ENCODE results near the gene DAG1. TPM values are rescaled to one million over a fixed set of nuclear protein-coding genes. Genes with fewer than 3 reads are reported as not detected.

Gene DAG1
- total RNA-seq, 2 experiments from 2014 or later, result 15.0 to 18.3 TPM

DNA sequence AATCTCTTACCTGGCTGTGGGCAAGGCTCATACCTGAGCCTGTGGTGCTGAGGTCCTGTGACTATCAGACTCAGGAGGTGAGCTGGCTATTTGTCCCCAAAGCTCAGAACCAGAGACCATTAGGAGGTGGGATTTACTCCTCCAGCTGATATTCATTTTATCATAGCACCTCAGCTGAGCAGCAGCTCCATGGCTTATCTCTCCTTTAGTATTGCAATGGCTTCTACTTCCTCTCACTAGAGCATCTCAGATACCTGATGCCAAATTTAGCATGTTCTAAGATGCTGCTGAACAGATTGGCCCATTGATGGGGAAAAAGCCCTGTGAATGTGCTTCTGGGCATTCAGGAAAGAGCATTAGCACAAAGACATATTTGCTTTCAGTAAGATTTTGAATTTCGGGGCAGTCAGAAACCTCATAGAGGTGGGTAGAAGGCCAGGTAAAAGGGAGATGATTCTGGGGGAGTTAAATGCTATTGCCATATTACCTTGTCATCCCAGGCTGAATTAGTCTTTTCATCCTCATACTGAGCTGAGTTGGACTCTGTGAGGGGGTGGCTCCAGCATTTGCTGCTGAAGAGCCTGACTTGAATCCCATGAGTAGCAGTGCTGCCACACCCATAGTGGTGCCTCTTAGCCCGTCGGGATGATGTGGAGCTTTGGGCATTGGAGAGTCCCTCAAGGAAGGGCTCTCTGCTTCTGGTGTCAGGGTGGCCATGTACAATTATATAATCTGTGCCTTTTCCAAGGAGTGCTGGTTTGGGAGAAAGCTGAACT is 86.6 kb downstream of the DAG1 start:
- Mint-ChIP-seq H3K27ac (no peak overlapping the region), H3K4me3 (peak overlapping the region; percentile 51), H3K27me3 (peaks cover 83% of the 10 kb centered on the region), H3K9me3 (peaks cover 2% of the 10 kb centered on the region), H3K4me1 (ENCODE audit: low read depth) (peaks cover 17% of the 10 kb centered on the region), H3K36me3 (ENCODE audit: low read depth) (no peaks in the 10 kb centered on the region)
- intact Hi-C loops (cut with DNase I, micrococcal nuclease), result no loop called here
- CTCF ChIA-PET, result interaction anchor here (0.5 to 4.2 kb wide), 4 partner anchors 17 to 670 kb away, joined by 3 to 32 read pairs (median 4); no protein-coding TSS in a partner anchor
- no peak for DNase-seq
- POLR2A ChIA-PET, result interaction anchor here (0.6 kb wide), 1 partner anchor 751 kb away, joined by 3 read pairs; no protein-coding TSS in a partner anchor
- no peak overlapping the region for H3K4me3 ChIP-seq (ENCODE audit: low read length)
- H3K4me1 ChIP-seq (ENCODE audit: insufficient read depth, low read length), result peaks cover 25% of the 10 kb centered on the region
- H3K27ac ChIP-seq (ENCODE audit: low read depth in 1 of 2, low read length in 2 of 2), result no peak overlapping the region
- TF ChIP-seq, protein P1, sequence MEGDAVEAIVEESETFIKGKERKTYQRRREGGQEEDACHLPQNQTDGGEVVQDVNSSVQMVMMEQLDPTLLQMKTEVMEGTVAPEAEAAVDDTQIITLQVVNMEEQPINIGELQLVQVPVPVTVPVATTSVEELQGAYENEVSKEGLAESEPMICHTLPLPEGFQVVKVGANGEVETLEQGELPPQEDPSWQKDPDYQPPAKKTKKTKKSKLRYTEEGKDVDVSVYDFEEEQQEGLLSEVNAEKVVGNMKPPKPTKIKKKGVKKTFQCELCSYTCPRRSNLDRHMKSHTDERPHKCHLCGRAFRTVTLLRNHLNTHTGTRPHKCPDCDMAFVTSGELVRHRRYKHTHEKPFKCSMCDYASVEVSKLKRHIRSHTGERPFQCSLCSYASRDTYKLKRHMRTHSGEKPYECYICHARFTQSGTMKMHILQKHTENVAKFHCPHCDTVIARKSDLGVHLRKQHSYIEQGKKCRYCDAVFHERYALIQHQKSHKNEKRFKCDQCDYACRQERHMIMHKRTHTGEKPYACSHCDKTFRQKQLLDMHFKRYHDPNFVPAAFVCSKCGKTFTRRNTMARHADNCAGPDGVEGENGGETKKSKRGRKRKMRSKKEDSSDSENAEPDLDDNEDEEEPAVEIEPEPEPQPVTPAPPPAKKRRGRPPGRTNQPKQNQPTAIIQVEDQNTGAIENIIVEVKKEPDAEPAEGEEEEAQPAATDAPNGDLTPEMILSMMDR (IDR thresholded peaks at IDR 0.05), result no peak
- H3K27me3 ChIP-seq (ENCODE audit: control insufficient read depth in 1 of 2, insufficient read depth in 2 of 2, low read length in 2 of 2), result peaks cover 44% of the 10 kb centered on the region in 2 experiments
- ATAC-seq (ENCODE audit: poor library complexity), result no peak
- no peaks in the 10 kb centered on the region for H3K36me3 ChIP-seq (ENCODE audit: insufficient read depth, low read length)
- H3K9me3 ChIP-seq (ENCODE audit: control insufficient read depth in 1 of 2, insufficient read depth in 1 of 2, low read length in 2 of 2), result peaks cover 0 to 7% of the 10 kb centered on the region in 2 experiments

DNA sequence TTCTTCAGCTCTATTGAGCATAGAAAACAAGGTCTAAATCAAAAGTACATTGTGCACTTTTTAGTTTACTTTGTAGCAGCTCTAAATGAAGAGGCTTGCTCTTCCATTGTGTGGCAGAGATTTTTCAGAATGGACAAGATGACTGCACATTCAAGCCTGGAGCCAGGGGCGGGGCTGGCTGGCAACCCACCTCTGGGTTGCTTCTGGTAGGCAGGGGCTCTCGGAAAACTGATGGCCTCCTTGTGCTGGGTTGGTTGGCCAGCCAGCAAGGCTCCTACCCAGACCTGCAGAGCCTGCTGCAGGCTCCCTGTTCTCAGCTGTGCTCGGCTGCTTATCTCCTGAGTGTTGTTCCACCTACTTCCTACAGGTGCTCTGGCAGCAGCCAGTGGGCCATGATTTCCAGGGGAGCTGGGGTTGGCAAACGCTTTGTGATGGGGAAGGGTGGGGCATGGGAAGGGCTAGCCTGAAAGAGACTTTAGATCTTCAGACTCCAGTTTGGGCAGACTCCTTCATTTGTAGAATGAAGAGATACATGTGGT is 93.0 kb downstream of the DAG1 start:
- Histone ChIP-seq H3K4me3 (ENCODE audit: low read length) (no peak overlapping the region), H3K27me3 (ENCODE audit: control insufficient read depth in 1 of 2, insufficient read depth in 2 of 2, low read length in 2 of 2) (peaks cover 10 to 17% of the 10 kb centered on the region in 2 experiments), H3K27ac (ENCODE audit: low read depth in 1 of 2, low read length in 2 of 2) (no peak overlapping the region), H3K4me1 (ENCODE audit: insufficient read depth, low read length) (no peaks in the 10 kb centered on the region), H3K36me3 (ENCODE audit: insufficient read depth, low read length) (no peaks in the 10 kb centered on the region), H3K9me3 (ENCODE audit: control insufficient read depth in 1 of 2, insufficient read depth in 1 of 2, low read length in 2 of 2) (no peaks in the 10 kb centered on the region)
- POLR2A ChIA-PET, result no interaction called here
- no peak overlapping the region for H3K4me3 Mint-ChIP-seq
- no peak overlapping the region for H3K27ac Mint-ChIP-seq
- no peaks in the 10 kb centered on the region for H3K36me3 Mint-ChIP-seq (ENCODE audit: low read depth)
- peaks cover 52% of the 10 kb centered on the region for H3K27me3 Mint-ChIP-seq
- TF ChIP-seq, protein P1 (IDR thresholded peaks at IDR 0.05), result no peak
- ATAC-seq (ENCODE audit: poor library complexity) (no peak), DNase-seq (no peak)
- CTCF ChIA-PET, result interaction anchor here (0.7 kb wide), 1 partner anchor 23 kb away, joined by 4 read pairs; no protein-coding TSS in a partner anchor
- intact Hi-C loops (cut with DNase I, micrococcal nuclease), result no loop called here
- H3K4me1 Mint-ChIP-seq (ENCODE audit: low read depth), result no peaks in the 10 kb centered on the region
- H3K9me3 Mint-ChIP-seq, result no peaks in the 10 kb centered on the region

DNA sequence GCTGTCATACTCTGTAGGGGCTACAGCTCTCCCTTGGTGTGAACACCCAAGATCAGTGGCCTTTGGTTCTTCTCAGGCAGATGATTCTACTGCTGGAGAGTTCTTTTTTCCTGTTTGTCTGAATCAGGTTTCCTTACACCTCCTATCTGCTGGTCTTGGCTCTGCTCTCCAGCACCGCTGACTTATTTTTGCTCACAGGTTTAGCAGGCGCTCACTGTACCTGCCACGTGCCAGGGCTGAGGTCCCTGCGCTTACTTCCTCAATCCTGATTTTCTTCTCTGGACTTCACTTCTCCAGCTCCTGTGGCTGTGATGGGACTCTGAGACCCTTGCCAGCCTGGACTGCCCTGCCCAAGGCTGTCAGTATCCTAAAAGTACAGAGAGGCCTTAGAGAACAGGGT is 93.7 kb downstream of the DAG1 start:
- ChIA-PET POLR2A (no interaction called here), CTCF (no interaction called here)
- Histone ChIP-seq H3K36me3 (ENCODE audit: insufficient read depth, low read length) (no peaks in the 10 kb centered on the region), H3K27me3 (ENCODE audit: control insufficient read depth in 1 of 2, insufficient read depth in 2 of 2, low read length in 2 of 2) (peaks cover 10 to 16% of the 10 kb centered on the region in 2 experiments), H3K4me3 (ENCODE audit: low read length) (no peak overlapping the region), H3K27ac (ENCODE audit: low read depth in 1 of 2, low read length in 2 of 2) (no peak overlapping the region), H3K4me1 (ENCODE audit: insufficient read depth, low read length) (no peaks in the 10 kb centered on the region), H3K9me3 (ENCODE audit: control insufficient read depth in 1 of 2, insufficient read depth in 1 of 2, low read length in 2 of 2) (no peaks in the 10 kb centered on the region)
- H3K9me3 Mint-ChIP-seq, result no peaks in the 10 kb centered on the region
- TF ChIP-seq, protein P1 (IDR thresholded peaks at IDR 0.05), result no peak
- no peak overlapping the region for H3K27ac Mint-ChIP-seq
- H3K4me1 Mint-ChIP-seq (ENCODE audit: low read depth), result no peaks in the 10 kb centered on the region
- ATAC-seq (ENCODE audit: poor library complexity), result no peak
- DNase-seq, result no peak
- H3K4me3 Mint-ChIP-seq, result no peak overlapping the region
- no peaks in the 10 kb centered on the region for H3K36me3 Mint-ChIP-seq (ENCODE audit: low read depth)
- intact Hi-C loops (cut with DNase I, micrococcal nuclease), result no loop called here
- H3K27me3 Mint-ChIP-seq, result peaks cover 45% of the 10 kb centered on the region
